ENCODE measurements around the gene DHDDS.
"Not testable (repeated sequence)": the region's sequence is repeated elsewhere in the genome, so short reads cannot be mapped to it uniquely, and the experiment has no call there.

Gene DHDDS, protein sequence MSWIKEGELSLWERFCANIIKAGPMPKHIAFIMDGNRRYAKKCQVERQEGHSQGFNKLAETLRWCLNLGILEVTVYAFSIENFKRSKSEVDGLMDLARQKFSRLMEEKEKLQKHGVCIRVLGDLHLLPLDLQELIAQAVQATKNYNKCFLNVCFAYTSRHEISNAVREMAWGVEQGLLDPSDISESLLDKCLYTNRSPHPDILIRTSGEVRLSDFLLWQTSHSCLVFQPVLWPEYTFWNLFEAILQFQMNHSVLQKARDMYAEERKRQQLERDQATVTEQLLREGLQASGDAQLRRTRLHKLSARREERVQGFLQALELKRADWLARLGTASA

GRCh38 chr1:26431979-26432695, at the start of gene DHDDS:
DHDDS (plus strand) TSS chr1:26432321; CDS start chr1:26432946, 625 bp downstream.
- FAIRE-seq (no peak), DNase-seq (ENCODE audit: insufficient read length, low spot score) (peak; percentile 70)
- no peak for TF ChIP-seq CTCF (IDR thresholded peaks at IDR 0.05; ENCODE audit: insufficient read depth, missing control alignments)

- TF ChIP-seq CTCF (IDR thresholded peaks at IDR 0.05; ENCODE audit: insufficient read depth, missing control alignments): no peak
- DNase-seq (ENCODE audit: insufficient read length, low spot score) (no peak), FAIRE-seq (no peak)
These were observed 48.0 kb upstream of the DHDDS start for GRCh38 chr1:26384076-26384475.

GRCh38 chr1:26385063-26385462, 47.1 kb upstream of the DHDDS start:
- not testable (repeated sequence) for FAIRE-seq; DNase-seq (ENCODE audit: insufficient read length, low spot score)

- FAIRE-seq (no peak), DNase-seq (ENCODE audit: insufficient read length, low spot score) (no peak)
- TF ChIP-seq CTCF (IDR thresholded peaks at IDR 0.05; ENCODE audit: insufficient read depth, missing control alignments): no peak
These were observed 44.7 kb upstream of the DHDDS start for GRCh38 chr1:26387447-26387846.

DNA sequence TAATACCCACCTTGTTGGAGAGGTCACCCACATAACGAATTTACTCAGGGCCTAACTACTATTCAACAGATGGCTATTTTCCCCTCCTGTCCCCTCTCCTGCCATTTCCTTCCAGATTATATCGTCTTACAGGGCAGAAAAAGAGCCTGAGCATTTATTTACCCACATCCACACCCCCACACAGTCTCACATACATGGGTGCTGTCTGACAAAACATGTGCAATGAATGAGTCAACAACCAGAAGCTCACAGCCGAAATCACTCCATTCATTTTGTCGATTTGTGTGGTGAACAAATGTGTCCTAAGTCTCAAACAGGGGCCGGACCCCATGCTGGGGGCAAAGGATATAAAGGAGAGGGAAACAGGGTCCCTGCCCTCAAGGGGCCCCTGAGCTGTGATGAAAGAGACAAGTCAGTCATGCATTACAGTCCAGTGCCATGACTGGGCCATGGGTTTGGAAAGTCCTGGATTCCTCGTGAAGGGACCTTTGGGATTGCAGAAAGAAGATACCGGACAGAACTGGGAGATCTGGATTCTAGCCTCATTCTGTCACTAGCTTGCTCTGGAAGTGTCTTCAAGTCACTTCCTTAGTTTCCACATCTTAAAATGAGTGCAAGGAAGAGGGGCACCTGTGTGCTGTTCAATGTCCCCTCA, 43.2 kb upstream of the DHDDS start:
- FAIRE-seq (no peak), DNase-seq (ENCODE audit: insufficient read length, low spot score) (no peak)
- TF ChIP-seq CTCF (IDR thresholded peaks at IDR 0.05; ENCODE audit: insufficient read depth, missing control alignments): no peak

DNA sequence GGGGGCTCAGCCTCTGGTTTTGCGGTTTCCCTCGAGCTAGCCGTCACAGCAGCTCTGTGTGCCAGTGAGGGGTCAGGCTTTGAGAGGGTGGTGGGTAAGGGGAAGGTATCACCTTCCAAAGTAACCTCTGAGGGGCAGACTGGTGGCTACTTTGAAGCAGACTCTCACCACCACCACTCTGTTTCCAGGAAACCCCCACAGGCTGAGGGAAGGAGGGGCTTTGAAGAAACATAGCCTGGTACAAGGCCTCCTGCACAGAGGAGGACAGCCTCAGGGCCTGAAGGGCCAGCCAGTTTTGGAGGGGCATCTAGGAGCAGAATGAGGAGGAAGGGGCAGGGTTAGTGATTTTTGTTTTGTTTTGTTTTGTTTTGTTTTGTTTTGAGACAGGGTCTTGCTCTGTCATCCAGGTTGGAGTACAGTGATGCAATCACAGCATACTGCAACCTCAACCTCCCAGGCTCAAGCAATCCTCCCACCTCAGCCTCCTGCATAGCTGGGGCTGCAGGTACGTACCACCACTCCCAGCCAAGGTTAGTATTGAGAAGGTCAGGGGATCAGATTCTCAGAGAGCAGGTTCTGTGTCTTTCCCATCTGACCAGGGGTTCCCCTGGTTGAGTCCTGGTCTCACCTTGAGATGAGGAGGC, 42.4 kb upstream of the DHDDS start:
- DNase-seq (ENCODE audit: insufficient read length, low spot score): no peak
- no peak for TF ChIP-seq CTCF (IDR thresholded peaks at IDR 0.05; ENCODE audit: insufficient read depth, missing control alignments)
- no peak for FAIRE-seq

DNA sequence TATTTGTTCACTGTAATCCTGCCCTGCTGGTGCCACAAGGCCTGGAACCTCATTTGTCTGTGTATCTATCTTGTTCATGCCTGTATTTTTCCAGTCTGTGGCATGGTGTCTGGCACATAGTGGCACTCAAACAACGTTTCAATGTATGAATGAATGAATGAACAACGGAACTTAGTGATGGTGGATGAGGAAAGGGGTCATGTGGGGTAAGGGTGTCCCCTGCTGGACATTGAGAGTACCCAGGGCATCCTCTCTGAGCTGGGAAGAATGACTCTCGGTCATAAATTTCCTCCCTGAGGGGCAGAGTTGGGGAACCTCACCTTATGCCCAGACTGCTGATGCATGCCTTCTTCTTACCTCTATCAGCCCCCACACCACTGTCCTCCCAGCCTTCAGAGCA, 40.7 kb upstream of the DHDDS start:
- FAIRE-seq (no peak), DNase-seq (ENCODE audit: insufficient read length, low spot score) (no peak)
- no peak for TF ChIP-seq CTCF (IDR thresholded peaks at IDR 0.05; ENCODE audit: insufficient read depth, missing control alignments)
